DMS 273 treated with DMSO at 0.1 percent for 48 hours (cell line): ENCODE results near the gene DAB1.

Experiments
- DNase-seq: peaks from one replicate; lab custom pipeline; 2025; lab: John Stamatoyannopoulos, UW

DAB1 gene

DNA sequence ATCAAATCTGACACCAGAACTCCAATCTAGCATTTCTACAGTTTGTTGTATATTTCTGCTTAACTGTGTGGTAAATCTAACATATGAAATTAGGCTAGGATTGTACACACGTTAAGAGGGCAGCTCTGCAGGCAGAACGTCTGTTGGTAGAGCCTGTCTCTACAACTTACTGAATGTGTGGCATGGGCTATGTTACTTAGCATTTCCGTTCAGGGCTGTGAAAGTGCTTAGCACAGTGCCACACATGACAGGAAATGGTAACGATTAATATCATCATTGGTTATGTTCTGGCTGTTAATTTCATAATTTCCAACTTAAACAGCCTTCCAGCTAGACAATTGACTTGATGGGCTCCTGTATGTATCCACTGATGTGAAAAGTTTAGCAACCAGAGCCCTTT, 448.4 kb downstream of the DAB1 start:
- no peak for DNase-seq

DNA sequence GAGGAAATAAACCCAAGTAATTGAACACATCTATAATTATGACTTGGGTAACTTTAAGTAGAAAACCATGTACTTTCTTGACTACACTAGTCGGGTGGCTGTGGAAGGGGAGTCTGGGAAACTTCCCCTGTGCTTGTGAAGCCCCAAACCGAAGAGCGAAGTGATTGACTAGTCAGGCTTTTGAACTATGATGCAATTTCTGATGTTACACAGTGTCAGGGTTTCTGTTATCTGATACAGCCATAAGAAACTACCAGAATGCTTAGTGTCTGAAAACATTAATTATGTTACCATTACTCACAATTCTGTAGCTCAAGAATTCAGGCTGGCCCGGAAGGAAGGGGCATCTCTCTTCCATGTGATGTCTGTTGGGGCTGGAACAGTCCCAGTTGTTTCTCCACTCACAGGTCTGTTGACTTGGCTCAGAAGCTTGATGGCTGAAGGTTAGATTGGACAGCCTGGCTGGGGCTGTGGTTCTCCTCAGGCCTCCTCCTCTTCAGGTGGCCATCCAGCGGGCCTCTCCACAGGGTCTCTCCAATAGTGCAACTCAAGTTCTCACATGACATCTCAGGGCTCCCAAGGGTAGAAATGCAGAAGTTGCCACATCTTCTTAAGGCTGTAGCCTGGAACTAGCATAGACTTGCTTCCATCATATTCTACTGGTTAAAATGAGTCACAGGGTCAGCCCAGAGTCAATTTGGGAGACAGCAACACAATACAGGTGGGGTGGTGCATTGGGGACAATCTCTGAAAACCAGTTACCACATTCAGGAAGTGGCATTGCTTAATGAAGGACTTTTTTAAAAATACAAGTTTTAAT, 449.7 kb downstream of the DAB1 start:
- DNase-seq: no peak

DNA sequence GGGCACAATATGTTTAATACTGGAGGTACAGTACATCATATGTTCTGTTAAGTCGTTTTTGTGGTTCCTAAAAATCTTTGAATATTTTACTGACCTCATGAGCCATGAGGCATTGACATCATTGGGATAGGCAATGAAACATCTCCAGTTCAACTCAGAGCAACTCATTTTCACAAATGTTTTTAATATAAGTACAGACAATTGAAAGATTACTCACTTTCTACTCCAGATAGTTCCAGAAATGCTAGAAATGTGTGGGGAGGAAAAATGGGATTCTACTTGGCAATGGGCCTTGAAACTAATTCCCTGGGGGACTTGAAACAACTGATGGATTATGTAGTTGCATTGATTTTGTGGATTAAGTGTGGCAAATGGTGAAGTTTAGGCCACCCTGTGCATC, 450.9 kb downstream of the DAB1 start:
- no peak for DNase-seq

DNA sequence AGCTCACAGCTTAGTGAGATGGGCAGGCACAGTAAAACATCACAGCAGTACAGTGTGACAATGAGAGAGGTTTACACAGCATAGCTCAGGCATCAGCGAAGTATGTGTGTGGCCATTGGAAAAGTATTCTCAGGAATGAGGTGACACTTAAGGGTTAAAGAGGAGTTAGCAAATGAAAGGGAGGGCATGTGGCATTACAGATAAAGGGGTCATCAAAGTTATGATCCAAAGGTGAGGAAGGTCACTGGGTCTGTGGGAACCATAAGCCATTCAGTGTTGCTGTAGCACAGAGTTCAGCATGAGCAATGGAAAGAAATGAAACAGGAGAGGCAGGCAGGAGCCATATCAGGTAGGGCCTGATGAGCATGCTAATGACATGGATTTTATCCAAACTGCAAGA, 453.6 kb downstream of the DAB1 start:
- no peak for DNase-seq

DNA sequence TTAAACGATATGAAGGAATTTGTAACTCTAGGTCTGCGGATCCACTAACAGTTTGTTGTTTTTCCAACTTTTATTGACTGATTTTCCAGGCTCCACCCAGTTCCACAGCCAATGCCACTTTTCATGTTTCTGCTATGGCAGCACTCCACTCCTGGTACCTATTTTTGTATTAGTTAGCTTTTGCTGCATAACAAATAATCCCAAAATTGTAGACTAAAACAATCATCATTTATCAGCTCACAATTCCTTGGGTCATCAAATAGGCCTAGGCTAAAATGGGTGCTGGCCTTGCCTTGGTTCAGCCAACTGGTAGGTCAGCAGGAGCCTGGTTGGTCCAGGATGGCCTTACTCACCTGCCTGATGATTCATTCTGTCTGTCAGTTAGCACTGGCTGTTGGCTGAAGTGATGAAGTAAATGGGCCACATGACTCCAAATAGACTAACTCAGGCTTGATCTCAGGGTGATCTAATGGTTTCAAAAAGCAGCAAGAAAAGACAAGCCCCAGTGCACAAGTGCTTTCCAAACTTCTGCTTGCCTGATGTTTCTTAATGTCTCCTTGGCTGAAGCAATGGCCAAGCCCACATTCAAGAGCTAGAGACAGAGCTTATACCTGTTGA, 454.9 kb downstream of the DAB1 start:
- DNase-seq: no peak

DNA sequence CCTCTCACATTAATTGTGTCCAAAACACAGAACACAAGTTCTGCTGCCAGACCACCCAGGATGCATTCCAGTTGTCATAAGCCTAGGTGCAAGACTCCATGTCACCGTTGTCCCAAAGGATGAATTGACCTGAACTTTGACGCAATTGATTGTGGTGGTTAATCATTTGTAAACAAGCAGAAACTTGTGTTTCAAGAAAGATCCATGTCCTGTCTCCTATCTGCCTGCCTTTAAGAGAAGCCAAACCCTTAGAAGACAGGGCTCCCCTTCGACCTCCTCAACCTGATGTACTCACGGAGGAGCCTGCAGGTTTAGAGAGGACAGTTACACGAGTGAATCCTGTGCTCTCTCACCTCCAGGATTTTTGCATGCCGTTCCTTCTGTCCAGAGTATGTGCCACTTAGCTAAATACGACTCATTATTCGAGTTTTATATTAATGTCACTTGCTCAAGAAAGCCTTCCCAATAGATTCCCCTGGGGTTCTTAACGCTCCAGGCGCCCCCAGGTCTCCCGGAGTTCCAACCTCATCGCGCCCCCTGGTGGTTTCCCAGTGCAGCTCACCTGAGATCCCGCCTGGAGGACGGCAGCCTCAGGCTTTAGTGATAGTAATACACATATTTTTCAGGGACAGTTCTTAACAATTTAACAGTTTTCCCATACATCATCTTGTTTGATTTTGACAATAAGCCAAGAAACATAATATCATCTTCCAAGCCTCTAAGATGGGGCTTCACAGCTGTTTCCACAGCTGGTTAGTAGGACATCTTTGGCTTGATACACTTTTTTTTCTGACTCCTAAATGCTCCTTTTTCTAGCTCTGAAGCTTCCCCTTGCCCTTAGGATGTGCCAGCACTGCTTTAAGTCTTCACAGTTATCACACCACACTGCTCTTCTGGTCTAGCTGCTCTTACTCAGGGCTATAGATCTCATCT, 455.7 kb downstream of the DAB1 start:
- no peak for DNase-seq

DNA sequence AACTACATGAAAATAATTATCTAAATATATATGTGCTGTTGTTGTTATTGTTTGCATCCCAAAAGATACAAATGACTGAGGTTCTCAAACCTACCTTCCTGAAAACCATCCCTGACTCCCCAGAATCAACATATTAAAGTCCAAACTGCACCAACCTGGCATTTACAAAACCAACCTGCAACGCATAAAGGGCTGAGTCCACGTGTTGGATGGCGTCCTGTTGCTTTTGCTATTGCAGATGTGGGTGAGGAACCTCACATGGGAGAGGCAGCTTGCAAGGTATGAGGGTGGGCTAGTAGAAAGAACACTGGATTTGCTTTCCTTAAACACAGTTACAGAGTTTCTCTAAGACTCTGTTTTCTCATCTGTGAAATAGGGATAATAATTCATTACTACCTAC, 456.5 kb downstream of the DAB1 start:
- no peak for DNase-seq

DNA sequence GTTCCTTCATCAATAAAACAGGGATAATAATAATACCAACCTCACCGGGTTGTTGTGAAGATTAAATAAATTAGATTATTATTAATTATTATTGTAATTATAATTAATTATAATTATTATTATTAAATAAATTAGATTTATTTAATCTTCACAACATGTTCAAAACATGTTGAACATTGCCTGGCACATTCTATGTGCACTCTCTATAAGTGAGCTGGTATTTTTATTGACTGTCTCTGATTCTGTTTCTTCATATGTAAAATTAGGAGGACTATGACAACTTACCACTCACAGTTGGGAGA, 457.2 kb downstream of the DAB1 start:
- no peak for DNase-seq

DNA sequence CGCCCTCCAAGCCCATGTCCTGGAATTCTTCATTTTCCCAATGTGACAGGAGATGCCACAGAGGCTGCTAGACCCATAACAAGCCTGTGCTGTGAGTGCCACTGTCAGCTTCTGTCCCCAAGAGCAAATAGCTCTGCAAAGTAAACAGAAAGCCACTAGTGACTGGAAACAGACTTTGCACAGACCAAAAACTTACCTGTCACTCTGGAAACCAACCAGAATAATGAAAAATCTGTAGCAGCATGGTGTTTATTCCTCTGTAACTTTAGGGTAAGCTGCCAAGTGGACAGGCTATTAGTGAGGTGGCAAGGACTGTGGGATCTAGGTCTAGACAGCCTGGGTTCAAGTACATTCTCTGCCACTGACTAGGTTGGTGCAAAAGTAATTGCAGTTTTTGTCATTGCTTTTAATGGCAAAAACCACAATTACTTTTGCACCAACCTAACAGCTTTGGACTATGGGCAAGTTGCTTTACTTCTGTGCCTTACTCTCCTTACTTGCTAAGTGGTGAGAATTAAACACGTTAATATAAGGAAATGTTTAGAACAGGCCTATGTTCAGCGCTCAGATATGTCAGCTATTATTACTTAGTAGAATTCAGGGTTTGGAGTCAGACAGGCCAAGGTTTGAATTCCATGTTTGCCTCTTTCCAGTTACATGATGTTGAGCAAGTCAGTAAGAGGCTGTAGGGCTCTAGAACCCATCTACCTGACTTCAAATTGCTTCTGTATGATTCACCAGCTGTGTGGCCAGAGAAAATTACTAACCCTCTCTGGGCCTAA, 457.8 kb downstream of the DAB1 start, which contains the start of gene C8B:
TSS of gene C8B (minus strand) at position 100 of the 782 bp plus-strand sequence. CDS start at position 33, 67 bp downstream.
- DNase-seq: no peak

DNA sequence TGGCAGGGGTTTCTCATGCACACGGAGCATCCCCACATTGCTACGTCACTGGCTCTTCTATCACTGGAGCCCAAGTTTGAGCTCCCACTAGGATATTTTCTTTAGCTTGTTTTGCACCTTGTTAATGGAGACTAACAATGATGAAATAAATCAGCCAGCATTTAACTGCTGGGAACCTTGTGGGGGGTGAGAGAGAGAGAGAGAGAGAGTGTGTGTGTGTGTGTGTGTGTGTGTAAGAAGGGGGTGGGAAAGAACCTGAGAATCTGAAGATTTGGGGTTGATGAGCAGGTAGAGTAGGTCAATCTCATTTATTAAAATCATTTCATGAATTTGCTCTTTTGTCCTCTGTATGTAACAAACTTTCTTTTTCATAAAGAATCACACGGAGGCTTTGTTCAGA, 458.7 kb downstream of the DAB1 start:
- no peak for DNase-seq

DNA sequence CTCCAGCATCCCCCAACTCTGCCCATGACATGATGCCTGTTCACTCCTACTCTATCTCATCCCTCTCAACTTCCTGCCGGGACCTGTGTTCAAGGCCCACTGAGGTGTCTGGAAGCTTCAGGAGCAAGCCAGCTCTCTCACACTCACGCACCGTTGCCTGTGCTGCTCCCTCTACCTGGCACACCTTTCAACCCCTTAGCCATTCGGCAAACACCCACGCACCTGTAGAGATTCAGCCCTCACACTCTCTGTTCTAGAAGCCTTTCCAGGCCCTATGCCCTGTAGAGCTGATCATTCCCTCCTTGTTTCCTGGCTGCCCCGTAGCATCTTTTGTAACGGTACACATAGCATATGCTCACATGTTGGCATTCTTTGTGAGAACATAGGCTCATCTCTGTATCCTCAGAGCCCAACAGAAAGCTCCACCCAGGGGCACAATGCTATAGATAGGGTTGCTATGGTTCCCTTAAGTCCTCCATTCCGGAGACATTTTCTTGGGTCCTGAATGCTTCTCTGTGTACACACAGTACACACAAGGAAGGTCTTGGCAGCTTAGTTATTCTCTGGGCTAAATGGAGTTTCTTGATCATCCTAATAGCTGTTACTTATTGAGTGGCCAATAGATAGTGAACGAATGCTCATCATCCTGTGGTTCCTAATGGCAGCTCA, 459.4 kb downstream of the DAB1 start:
- no peak for DNase-seq

DNA sequence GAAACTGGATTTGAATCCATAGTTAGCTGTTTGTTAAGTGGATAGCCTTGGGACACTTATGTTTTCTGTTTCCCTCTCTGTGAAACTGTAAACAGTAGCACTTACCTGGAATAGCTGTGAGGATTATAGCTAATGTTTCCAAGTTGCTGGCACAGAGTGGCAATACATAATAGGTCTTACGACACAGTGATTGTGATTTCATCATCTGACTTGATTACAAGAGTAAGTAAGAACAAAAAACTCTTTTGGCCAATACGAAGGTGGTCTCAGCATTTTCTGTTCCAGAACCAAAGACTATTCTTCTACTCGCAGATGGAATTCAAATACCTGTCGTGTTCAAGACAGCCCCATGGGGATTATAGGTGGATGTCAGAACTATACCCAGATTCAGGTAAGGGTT, 460.2 kb downstream of the DAB1 start:
- no peak for DNase-seq

DNA sequence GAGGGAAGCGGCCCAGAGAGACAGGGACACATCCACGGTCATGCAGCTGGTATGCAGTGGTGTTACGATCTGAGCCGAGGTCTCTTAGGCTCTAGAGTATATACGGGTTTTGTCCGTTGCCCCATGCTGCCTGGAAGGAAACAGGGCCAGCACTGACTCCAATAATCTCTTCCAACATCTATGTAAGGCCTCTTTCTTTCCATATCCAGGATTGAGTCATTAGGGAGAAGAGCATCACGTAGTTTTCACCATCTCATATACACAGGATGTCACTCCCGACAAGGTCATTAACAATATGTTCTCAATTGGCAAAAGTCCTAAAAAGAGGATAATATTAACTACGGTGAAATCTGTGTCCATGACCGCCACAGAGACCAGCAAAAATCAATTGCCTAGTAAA, 462.4 kb downstream of the DAB1 start:
- DNase-seq: no peak

DNA sequence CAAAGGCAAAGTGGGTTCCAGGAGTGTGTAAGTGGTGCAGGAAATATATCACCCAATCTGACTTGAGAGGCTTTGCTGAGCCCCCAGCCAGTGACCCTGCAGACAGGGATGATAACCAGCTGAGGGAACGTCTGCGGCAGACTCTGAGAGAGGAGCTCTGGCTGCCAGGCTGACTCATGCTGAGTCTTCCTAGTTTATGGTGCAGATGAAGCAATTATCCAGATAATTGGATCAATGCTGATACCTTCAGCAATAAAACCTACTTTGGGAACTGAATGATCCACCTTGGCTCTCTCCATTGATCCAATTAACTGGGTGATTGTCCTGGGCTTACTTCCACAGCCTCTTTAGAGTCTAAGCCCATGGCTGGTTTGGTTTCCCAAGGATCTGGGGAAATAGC, 465.3 kb downstream of the DAB1 start:
- DNase-seq: no peak

DNA sequence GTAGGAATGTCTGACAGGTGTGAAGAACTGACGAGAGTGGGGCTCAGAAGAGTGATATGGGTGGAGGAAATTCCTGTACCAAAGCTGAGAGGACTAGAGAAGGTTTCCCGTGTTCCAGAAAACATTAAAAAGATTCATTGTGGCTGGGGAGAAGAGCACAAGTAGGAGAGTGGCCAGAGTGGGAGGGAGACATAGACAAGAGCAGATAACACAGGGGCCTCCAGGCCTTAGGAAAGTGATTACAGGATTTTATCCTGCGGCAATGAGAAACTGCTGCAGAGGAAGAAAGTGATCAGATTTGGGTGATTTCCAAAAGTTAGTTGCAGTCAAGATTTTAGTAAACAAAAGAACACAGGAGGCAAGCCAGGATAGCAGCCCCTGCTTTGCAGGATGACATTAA, 465.9 kb downstream of the DAB1 start:
- no peak for DNase-seq

DNA sequence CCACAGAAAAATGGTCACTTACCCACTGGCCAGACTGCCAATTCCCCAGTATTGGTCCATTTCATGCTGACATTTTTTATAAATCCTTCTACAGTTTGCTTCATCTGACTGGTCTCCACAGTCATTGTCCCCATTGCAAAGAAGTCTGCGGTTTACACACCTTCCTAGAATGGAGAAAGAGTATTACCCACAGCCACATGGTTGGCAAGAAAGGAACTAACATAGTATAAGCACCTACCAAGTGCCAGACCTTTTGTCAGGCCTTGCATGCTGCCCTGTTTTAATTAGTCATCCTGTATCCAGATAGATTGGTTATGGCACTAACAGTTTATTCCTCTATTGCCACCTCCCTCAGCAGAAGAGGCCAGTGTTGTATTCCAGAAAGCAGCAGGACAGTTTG, 469.2 kb downstream of the DAB1 start:
- DNase-seq: no peak

DNA sequence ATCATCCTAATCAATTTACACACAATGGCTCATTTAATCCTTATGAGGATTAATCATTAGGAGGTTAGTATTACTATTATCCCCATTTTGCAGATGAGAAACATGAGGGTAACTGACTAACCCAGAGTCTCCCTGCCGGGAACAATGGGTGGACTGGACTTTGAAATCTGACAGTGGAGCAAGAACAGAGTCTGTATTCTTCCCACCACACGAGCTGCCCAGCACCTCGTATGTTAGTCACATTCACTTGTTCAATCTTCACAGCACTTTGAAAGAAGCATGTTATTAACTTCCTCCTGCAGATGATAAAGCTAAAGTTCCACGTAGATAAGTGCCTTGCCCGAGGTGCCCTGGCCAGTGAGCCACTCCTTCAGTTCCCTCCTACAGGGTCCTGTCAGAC, 470.5 kb downstream of the DAB1 start:
- DNase-seq: no peak

DNA sequence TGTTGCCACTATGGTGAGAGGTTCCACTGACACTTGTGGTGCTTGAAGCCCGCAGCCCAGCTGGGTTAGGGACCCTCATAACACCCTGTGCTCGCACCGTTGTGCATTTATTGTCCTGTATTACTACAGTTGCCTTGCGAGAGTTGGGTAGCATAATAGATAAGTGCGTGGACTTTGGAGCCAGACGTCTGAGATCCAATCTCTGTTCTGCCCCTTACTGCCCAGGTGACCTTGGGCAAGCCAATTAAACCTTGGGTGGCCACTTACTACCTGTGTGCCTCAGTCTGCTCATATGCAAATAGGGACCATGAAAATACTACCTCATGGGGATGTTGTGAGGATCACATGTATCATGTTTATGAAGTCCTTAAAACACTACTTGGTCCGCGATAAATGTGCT, 471.4 kb downstream of the DAB1 start:
- DNase-seq: no peak

DNA sequence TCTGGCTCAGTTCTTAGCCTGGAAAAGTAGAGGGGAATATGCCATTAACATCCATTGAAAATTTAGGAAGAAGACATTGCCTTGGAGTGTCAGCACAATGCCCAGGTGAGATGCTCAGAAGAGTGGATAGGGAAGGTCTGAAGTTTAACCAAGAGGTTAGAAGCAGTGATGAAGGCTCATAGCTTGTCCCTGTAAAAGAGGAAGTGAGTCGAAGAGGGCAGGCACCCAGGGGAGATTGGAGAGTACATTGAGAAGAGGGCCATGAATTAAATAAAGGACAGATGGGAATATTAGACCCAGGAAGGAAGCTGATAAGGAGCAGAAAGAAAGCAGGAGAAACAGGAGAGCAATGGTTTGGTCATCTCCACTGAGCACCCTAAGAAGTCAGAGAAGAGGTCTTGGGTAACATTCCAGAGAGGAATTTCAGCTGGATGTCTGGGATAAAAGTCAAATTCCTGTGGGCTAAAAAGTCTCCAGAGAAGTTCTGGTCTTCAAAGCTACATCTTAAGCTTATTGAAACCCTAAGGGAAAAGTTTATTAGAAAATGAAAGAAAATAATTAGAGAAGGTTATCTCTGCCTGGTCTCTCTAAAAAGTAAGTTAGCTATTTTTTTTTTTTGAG, 475.3 kb downstream of the DAB1 start:
- no peak for DNase-seq
